GM21825 (cell line): ENCODE results near the gene ATP1A1.
A peak's percentile ranks its signal among the peaks of the same experiment; 100 is the strongest.

ENCODE experiments used
- ATAC-seq: cut with Tn5 transposase; IDR thresholded peaks from one replicate; pipeline ENCODE4 v1.9.1; 2021; ENCODE audit warnings: mild to moderate bottlenecking, moderate library complexity; ENCODE audit not compliant: unreplicated experiment

The ATP1A1 gene

GRCh38 chr1:116370181-116370580 is 2.9 kb upstream of the ATP1A1 start:
- ATAC-seq: no peak

GRCh38 chr1:116371752-116372151 is 1.3 kb upstream of the ATP1A1 start:
- ATAC-seq: no peak

- no peak for ATAC-seq
Measured at GRCh38 chr1:116372191-116372590, 853 bp upstream of the ATP1A1 start.

GRCh38 chr1:116373431-116374352 is 648 bp downstream of the ATP1A1 start:
- no peak for ATAC-seq

- ATAC-seq: no peak
Measured at GRCh38 chr1:116374353-116375147, 1.5 kb downstream of the ATP1A1 start.

GRCh38 chr1:116375148-116375886 is 2.3 kb downstream of the ATP1A1 start:
- no peak for ATAC-seq

GRCh38 chr1:116375887-116376728 is 3.1 kb downstream of the ATP1A1 start:
- ATAC-seq: no peak

- ATAC-seq: no peak
Measured at GRCh38 chr1:116376729-116377086, 3.7 kb downstream of the ATP1A1 start.

- ATAC-seq: peak; percentile 64
Measured at GRCh38 chr1:116377541-116378529, 4.8 kb downstream of the ATP1A1 start.

GRCh38 chr1:116379057-116379630 is 6.1 kb downstream of the ATP1A1 start:
- no peak for ATAC-seq

GRCh38 chr1:116379674-116380498 is 6.8 kb downstream of the ATP1A1 start:
- no peak for ATAC-seq

GRCh38 chr1:116380499-116381242 is 7.6 kb downstream of the ATP1A1 start:
- no peak for ATAC-seq

- no peak for ATAC-seq
Measured at GRCh38 chr1:116382321-116382720, 9.3 kb downstream of the ATP1A1 start.

- no peak for ATAC-seq
Measured at GRCh38 chr1:116382857-116383483, 9.9 kb downstream of the ATP1A1 start.

GRCh38 chr1:116386042-116386441 is 13.0 kb downstream of the ATP1A1 start:
- no peak for ATAC-seq

GRCh38 chr1:116387551-116387950 is 14.5 kb downstream of the ATP1A1 start:
- no peak for ATAC-seq

GRCh38 chr1:116388122-116388521 is 15.1 kb downstream of the ATP1A1 start:
- no peak for ATAC-seq
